GDM1 (cell line): Measurements from ENCODE around the gene DCUN1D1.
"Not testable (repeated sequence)": the region's sequence is repeated elsewhere in the genome, so short reads cannot be mapped to it uniquely, and the experiment has no call there.

Experiments used
- DNase-seq: peaks from one replicate; lab custom pipeline; 2025; lab: John Stamatoyannopoulos, UW

Gene DCUN1D1

DNA sequence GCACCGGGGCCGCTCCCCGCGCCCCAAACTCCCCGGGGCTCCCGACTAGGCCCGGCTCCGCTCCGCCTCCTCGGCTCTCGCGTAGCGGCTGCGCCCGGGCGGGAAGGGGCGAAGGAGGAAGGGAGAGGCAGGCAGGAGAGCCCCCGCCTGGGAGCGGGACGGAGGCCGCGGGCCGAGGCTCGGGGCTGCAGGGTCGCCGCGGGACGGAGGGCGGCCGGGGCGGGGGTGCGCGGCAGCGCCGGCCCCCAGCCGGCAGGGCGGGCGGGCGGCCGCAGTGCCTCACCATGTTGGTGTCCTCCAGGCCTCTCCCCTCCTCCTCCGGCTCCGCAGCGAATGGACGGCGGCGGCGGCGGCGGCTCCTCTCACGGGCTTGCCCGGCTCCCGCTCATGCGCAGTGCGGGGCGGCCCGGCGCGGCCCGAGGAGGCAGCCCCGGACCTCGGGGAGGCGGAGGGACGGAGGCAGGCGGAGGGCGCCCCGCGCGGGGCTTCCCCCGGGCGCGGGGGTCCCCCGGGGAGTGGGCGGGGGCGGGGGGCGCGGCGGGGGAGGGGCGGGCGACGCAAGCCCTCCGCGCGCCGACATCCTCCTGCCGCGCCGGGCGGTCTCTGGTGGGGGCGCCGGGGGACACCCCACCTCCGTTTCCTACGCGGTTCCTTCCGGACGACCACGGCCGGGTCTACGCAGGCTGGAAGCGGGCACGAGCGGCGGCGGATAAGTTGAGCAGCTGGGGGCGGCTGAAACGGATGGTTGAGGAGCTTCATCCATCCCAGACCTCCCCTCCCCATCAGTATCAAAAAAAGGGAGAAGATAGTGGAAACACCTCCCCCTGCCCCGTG, at the start of gene DCUN1D1:
TSS of gene DCUN1D1 (minus strand) at position 335 of the 834 bp plus-strand sequence. CDS start at position 286, 49 bp downstream.
- peak; percentile 86 for DNase-seq

DNA sequence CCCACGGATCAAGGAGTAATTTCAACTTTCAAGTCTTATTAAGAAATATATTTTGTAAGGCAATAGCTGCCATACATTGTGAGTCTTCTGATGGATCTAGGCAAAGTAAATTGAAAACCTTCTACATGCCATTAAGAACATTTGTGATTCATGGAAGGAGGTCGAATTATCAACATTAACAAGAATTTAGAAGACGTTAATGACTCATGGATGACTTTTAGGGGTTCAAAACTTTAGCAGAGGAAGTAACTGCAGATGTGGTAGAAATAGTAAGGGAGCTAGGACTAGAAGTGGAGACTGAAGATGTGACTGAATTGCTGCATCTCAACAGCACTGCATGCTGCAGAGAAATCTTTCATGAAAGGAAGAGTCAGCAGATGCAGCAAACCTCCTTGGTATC, 48.1 kb upstream of the DCUN1D1 start:
- no peak for DNase-seq

DNA sequence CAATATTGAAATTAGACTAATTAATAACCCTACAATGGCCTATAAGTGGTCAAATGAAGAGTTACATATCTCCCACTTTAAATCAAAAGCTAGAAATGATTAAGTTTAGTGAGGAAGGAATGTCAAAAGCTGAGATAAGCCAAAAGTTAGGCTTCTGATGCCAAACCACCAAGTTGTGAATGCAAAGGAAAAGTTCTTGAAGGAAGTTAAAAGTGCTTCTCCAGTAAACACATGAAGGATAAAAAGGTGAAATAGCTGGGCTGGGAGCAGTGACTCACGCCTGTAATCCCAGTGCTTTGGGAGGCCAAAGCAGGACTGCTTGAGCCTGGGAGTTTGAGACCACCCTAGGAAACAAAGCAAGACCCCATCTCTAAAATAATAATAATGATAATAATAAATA, 46.9 kb upstream of the DCUN1D1 start:
- DNase-seq = no peak

DNA sequence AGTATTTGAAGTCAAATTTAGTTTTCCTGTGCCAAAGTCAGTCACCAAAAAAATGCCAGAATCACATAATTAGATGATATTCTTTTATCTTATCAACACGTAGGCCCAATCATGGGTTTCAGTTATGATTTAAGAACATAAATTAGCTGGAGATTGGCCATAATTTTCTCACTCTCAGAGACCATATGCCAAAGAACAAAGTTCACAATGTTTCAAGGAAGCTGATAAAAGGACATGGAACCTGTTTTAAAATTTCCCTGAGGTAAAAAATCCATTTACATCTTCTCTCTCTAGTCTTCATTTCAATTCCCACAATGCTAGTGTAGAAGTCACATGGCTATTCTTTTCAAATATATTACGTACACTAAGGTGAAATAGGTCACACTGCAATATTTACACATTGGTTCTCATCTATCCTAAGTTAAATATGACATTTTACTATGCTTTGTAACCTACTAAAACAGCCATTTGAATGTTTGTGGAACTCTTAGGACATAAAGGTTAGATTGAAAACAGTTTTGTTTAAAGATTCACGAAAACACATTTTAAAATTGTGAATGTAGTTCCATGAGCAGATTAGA, 42.7 kb upstream of the DCUN1D1 start:
- DNase-seq = no peak

DNA sequence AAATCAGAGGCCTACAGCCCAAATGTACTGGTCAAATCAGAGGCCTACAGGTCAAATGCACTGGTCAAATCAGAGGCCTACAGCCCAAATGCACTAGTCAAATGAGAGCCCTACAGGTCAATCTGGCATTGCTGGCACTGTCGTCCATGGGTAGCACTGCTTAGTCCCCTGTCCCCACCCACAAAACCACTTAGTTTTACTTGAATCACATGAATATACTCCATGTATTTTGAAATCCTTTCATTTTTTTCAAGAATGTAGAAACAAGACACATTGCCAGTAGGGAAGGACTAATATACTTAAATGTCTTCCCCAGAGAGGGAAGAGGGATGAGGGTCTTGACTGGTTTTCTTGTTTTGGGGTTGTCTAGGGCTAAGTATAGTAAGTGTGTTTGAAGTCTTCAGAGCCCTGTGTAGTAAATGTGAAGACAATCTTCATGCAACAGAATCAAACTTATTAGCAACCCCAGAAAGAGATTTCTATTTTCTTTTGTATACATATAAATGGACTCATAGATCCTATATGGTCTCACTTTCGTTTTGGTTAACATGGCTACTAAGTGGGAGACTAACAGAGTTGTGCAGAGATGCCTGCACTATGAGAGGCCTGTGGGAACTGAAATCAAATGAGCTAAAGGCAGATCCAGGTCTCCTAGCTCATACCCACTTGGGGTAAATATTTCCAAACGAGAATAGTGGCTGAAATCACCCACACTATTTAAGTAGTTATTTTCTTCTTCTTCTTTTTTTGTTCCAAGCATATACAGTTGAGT, 38.3 kb upstream of the DCUN1D1 start:
- DNase-seq = no peak

DNA sequence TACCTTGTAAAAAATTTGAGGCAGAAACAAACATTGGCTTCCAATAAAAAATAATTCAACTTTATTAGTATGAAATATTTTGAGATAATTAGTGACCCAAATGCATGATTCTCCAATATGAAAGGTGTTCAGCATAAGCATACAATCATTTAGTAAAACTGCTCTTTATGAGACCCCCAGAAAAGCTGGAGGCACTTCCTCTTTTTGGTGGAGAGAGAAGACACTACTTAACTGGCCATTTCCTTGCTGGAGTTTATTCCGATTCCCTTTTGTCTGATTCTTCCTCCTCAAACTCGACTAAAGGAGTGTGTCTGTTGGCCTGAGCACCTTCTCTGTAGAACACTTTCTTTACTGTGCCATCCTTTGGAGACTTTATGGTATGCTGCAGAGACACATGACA, 34.8 kb upstream of the DCUN1D1 start:
- DNase-seq = no peak

DNA sequence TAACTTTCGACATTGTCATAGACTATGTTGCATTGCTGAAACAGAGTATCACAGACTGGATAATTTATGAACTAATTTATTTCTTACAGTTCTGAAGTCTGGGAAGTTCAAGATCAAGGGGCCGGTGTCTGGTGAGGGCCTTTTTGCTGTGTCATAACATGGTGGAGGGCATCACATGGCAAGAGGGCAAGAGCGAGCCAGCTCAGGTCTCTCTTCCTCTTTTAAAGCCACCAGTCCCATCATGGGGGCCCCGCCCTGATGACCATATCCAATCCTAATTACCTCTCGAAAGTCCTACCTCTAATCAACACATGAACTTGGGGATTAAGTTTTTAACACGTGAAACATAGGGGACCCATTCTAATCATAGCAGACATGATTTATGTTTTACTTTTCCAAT, 33.5 kb upstream of the DCUN1D1 start:
- DNase-seq = no peak

DNA sequence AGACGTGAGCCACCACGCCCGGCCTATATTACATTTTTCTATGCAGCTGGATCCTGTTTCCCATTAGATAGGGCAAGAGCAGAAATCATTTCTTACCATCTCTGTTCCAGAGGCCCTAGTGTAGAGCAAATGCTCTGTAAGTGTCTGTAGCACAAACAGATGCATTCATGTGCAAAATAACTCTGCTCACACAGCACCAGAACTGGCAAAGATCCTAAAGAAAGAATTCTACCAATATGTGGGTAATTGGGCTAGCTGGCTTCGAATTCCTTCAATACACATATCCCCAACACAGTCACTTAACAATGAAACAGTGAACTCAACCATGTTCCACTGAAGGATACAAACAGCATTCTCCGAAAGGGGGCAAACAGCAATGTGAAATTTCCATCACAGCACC, 32.7 kb upstream of the DCUN1D1 start:
- DNase-seq = no peak

DNA sequence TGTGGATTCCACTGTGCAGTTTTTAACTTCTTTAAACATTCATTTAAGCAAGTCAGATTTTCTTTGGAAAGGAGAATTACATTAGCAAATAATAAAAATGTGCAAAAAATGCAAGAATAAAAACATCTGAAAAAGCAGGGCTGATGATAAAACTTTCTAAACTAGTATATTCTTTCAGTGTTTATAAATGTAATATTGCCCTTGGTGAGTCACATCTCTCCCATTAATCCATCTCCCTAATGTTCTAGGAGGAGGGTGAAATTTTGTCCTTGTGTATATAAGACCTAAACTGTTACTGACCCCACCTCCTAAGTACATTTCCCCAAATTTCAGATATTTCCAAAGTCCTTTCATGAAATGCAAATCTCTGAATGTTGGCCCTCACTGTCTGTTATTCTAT, 28.5 kb upstream of the DCUN1D1 start:
- no peak for DNase-seq

DNA sequence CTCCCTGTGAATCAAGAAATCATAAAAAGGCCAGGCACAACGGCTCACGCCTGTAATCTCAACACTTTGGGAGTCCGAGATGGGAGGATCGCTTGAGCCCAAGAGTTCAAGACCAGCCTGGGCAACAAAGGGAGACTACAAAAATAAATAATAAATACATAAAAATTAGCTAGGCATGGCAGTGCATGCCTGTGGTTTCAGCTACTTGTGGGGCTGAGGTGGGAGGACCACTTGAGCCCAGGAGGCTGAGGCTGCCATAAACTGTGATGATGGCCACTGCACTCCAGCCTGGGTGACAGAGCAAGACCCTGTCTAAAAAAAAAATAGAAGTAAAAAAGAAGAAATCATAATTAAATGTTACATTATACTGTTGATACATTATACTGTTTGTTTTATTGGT, 28.0 kb upstream of the DCUN1D1 start:
- DNase-seq = no peak

DNA sequence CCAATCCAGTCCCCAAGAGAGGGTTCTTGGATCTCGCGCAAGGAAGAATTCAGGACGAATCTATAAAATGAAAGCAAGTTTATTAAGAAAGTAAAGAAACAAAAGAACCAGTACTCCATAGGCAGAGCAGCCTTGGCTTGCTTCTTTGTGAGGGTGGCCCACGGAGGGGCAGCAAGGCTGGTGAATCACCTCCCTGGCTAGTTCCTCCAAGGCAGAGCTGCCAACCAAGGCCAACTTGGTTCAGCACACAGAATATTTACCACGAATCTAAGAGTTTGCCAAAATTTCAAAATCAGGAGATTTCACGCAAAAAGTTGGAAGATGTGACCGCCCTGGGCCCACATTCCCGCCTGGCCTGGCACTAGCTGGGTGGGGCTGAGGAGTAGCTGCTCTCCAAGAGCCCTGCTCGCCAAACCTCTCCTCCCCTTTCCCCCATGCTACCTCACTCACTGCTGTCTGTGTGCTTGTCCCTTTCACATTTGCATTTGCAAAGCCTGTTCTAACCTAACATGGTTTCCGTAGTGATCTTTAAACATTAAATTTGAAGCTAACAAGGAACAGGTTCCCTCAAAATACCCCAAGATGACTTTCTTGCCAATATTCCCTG, 26.2 kb upstream of the DCUN1D1 start:
- no peak for DNase-seq

DNA sequence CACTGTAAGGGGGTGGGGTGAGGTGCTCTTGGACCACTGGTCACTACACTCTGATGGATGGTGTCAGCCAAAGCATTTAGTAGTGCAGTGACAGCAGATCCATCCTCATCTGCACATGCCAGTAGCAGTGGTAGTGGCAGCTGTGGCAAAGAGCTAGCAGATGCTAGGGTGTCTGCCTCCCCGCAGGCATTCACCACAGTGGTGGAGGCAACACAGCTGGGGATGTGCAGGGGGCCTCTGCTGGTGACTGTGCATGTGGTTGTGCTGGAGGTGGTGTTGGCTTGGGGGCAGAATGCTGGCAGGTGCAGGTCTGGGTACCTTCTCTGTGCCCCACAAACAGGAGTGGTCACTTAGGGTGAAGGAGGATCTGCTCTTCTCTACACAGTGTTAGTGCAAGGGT, 19.4 kb upstream of the DCUN1D1 start:
- DNase-seq = no peak

DNA sequence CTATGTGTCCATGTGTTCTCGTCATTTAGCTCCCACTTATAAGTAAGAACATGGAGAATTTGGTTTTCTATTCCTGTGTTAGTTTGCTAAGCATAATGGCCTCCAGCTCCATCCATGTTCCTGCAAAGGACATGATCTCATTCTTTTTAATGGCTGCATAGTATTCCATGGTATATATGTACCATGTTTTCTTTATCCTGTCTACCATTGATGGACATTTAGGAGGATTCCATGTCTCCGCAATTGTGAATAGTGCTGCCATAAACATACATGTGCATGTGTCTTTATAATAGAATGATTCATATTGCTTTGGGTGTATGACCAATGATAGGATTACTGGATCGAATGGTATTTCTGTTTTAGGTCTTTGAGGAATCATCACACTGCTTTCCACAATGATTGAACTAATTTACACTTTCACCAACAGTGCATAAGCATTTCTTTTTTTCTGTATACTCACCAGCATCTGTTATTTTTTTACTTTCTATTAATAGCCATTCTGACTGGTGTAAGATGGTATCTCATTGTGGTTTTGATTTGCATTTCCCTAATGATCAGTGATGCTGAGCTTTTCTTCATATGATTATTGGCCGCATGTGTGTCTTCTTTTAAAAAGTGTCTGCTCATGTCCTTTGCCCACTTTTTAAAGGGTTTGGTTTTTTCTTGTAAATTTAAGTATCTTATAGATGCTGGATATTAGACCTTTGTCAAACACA, 13.3 kb upstream of the DCUN1D1 start:
- not testable (repeated sequence) for DNase-seq

DNA sequence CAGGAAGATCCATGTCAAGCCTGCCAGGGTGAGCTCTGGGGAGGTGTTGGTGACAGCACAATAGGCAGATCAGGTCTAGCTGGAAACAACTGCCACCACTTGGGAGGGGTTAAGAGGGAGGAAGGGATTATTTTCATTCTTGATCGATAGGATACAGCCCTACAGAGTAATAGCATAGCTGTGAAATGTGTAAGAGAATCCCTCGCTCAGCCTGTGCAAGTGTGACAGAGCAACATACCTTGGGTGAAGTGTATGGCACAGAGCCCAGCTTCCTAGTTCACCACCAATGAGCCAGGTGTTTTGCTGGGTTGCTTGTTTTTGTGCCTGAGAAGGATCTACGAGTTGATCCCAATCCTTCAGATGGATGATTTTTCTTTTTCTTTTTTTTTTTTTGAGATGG, 9.2 kb upstream of the DCUN1D1 start:
- no peak for DNase-seq

DNA sequence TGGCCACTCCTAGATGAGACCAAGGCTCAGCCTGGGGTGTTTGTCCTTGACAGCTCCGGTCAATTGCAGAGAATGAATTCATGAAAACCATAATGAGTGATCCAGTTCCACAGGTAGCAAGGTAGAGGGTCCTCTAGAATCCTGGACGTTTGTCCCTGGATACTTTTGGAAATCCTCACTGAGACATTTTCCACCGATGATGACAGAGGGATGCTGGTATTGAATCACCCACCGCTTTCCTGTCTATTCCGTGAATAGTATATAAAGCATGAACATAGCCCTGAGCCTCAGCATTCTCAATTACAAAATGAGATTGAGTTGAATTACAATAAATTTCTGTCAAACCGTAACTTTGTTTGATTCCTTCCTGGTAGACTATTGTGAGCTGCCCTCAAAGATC, 5.7 kb upstream of the DCUN1D1 start:
- DNase-seq = no peak

DNA sequence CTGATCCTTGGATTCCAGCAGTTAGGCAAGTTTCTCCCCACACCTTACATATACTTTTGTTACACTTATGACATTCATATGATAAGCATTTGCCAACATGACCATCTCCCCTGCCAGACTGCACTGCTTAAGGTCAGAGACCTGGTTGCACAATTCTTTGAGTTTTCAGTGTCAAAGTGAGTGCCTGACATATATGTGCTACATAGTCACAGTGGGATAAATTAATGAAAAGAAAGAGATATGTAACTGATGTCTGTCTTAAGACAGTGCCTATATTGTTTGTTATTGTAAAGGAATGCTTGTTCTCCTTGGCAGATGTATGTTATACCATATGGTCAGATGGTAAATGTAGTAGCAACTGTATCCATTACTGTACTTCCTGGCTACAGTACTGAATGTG, 3.5 kb upstream of the DCUN1D1 start:
- no peak for DNase-seq

DNA sequence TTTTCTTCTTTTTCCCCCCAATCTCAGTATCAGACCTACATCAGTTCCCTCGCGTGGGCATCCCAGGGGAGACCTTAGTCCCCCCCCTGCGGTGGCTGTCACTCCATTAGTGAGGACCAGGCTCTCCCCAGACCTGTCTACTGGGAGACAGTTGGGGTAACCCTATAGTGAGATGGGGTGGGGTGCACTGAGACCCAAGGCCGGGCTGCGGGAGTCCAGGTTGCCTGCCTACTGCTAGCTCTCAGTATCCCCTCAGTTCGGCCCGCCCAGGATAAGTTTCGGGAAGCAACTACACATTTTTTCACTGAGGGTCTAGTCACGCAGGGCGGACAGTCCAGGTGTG, 671 bp upstream of the DCUN1D1 start:
- no peak for DNase-seq

DNA sequence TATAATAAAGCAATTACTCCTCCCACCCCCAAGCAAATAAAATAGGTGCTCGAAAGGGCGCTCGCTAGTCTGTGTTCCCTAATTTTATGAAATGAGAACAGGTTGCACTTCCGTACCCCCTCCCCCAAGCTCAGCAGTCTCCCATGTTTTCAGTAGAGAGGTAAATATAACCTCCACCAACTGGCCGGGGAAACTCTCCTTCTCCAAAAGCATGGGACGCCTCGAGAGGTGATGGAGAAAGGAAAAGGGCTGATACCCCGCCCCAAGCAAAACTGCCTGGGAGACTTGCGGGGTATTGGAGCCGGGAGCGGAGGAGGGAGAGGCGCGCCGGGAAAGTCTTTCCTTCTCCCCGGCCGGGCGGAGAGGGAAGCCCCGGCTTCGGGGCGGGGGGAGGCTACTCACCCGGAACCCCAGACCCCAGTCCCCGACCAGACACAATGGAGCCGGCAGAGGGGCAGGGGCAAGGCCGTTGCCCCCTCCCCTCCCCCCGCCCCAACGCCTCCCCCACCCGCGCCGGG, 605 bp downstream of the DCUN1D1 start:
- no peak for DNase-seq

DNA sequence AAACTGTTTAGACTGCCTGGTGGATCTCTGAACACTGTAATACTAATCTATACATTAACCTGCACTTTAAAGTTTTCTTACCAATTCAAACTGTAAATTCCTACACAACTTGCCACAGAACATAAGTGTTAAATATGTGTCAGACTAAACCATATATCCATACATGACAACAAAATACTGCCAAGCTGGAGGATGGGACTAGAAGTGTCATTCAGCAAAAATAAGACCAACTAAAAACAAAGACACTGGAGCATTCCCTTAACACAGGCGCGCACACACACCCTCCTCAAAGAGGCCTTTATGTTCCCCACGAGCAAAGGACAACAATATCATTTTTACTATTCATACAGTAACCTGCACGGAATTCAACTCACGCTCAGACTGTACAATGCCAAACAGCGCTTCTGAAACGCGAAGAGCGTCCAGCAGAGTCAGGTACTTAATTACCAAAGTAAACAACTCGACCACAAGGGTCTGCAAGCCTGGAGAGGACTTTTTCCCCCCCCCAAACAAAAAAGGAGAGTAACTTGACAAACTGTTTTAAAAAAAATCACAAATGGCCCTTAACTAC, 1.1 kb downstream of the DCUN1D1 start:
- DNase-seq = no peak

DNA sequence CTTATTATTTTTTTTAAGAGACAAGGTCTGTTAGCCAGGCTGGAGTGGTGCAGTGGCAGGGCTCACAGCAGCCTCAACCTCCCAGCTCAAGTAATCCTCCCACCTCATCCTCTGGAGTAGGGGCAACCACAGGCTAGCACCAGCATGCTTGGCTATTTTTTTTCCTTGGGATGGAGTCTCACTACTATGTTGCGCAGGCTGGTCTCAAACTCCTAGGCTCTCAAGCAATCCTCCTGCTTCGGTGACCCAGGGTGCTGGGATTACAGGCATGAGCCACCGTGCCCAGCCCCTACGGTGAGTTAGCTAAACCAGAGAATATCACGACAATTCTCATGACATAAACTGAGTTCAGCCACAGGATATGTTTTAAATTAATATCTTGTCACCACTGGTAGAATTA, 2.0 kb downstream of the DCUN1D1 start:
- no peak for DNase-seq

DNA sequence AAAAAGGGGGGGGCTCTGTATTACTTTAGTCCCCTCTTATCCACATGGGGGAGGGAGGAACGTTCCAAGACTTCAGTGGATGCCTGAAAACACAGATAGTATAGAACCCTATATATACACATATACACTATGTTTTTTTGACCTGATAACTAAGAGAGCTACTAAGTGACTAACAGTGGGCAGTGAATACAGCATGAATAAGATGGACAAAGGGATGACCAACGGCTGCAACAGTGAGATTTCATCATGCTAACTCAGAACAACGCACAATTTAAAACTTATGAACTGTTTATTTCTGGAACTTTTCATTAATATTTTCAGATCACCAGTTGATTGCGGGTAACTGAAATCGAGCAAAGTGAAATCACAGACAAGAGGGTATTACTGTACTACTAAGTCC, 7.3 kb downstream of the DCUN1D1 start:
- no peak for DNase-seq

DNA sequence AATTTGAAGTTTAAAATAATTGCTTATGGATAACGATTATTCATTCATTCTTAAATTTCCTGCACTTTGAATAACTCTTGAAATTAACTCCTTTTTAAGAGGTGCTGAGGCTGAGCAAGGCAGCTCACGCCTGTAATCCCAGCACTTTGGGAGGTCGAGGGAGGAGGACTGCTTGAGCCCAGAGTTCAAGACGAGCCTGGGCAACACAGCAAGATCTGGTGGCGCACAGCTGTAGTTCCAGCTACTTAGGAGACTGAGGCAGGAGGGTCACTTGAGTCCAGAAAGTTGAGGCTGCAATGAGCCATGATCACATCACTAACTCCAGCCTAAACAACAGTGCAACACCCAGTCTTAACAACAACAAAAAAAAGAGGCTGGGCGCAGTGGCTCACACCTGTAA, 8.0 kb downstream of the DCUN1D1 start:
- no peak for DNase-seq
